ENCODE data around the gene CHN2.

The CHN2 gene

GRCh38 chr7:29194594-29195427 lies at the start of gene CHN2:
TSS of gene CHN2 (plus strand) at chr7:29194775.
- no peak for DNase-seq (ENCODE audit: low read depth in 2 of 2)

- DNase-seq (ENCODE audit: low read depth in 2 of 2) = no peak
These were observed 49.0 kb upstream of the CHN2 start for GRCh38 chr7:29145553-29146056.

- no peak for DNase-seq (ENCODE audit: low read depth in 2 of 2)
These were observed 48.4 kb upstream of the CHN2 start, which contains the start of gene CPVL for GRCh38 chr7:29146057-29146706. TSS of gene CPVL (minus strand) at chr7:29146537. CDS start at chr7:29121061, 25,476 bp downstream.

GRCh38 chr7:29146888-29147609 lies 47.5 kb upstream of the CHN2 start:
- no peak for DNase-seq (ENCODE audit: low read depth in 2 of 2)

GRCh38 chr7:29147821-29148220 lies 46.8 kb upstream of the CHN2 start:
- DNase-seq (ENCODE audit: low read depth in 2 of 2) = no peak

GRCh38 chr7:29149036-29149435 lies 45.5 kb upstream of the CHN2 start:
- no peak for DNase-seq (ENCODE audit: low read depth in 2 of 2)

- DNase-seq (ENCODE audit: low read depth in 2 of 2) = no peak
These were observed 43.7 kb upstream of the CHN2 start for GRCh38 chr7:29150856-29151255.

GRCh38 chr7:29154076-29154475 lies 40.5 kb upstream of the CHN2 start:
- no peak for DNase-seq (ENCODE audit: low read depth in 2 of 2)

GRCh38 chr7:29156907-29157452 lies 37.6 kb upstream of the CHN2 start:
- DNase-seq (ENCODE audit: low read depth in 2 of 2) = no peak

- DNase-seq (ENCODE audit: low read depth in 2 of 2) = no peak
These were observed 35.7 kb upstream of the CHN2 start for GRCh38 chr7:29158795-29159423.

- DNase-seq (ENCODE audit: low read depth in 2 of 2) = no peak
These were observed 34.5 kb upstream of the CHN2 start for GRCh38 chr7:29160080-29160479.

- DNase-seq (ENCODE audit: low read depth in 2 of 2) = no peak
These were observed 33.3 kb upstream of the CHN2 start for GRCh38 chr7:29161231-29161630.

GRCh38 chr7:29162577-29162976 lies 32.0 kb upstream of the CHN2 start:
- DNase-seq (ENCODE audit: low read depth in 2 of 2) = no peak

- no peak for DNase-seq (ENCODE audit: low read depth in 2 of 2)
These were observed 30.7 kb upstream of the CHN2 start for GRCh38 chr7:29163854-29164253.

- DNase-seq (ENCODE audit: low read depth in 2 of 2) = no peak
These were observed 26.9 kb upstream of the CHN2 start for GRCh38 chr7:29167721-29168120.

- DNase-seq (ENCODE audit: low read depth in 2 of 2) = no peak
These were observed 23.8 kb upstream of the CHN2 start for GRCh38 chr7:29170781-29171180.

GRCh38 chr7:29173458-29173857 lies 21.1 kb upstream of the CHN2 start:
- no peak for DNase-seq (ENCODE audit: low read depth in 2 of 2)

- DNase-seq (ENCODE audit: low read depth in 2 of 2) = no peak
These were observed 16.5 kb upstream of the CHN2 start for GRCh38 chr7:29177963-29178600.

GRCh38 chr7:29179115-29179514 lies 15.5 kb upstream of the CHN2 start:
- no peak for DNase-seq (ENCODE audit: low read depth in 2 of 2)

GRCh38 chr7:29184599-29184998 lies 10.0 kb upstream of the CHN2 start:
- no peak for DNase-seq (ENCODE audit: low read depth in 2 of 2)

- DNase-seq (ENCODE audit: low read depth in 2 of 2) = no peak
These were observed 9.0 kb upstream of the CHN2 start for GRCh38 chr7:29185613-29186012.

Data from stimulated activated CD4-positive, alpha-beta T cell treated with anti-CD3 and anti-CD28 coated beads, Interleukin-15, amount 100 ng/mL, for 48 hours (primary cell).